CD4-positive, alpha-beta T cell treated with Interleukin-4 for 1 hour (primary cell): Measurements from ENCODE around the gene LRRC10B.

ENCODE experiments used
- DNase-seq, 2 donors: peaks; one replicate each; pipeline ENCODE4 v3.0.0-alpha.2; 2020 to 2022

The LRRC10B gene

GRCh38 chr11:61510166-61510919 lies 1.8 kb downstream of the LRRC10B start:
- DNase-seq, result no peak

GRCh38 chr11:61510974-61511373 lies 2.4 kb downstream of the LRRC10B start:
- no peak for DNase-seq

GRCh38 chr11:61511383-61511782 lies 2.8 kb downstream of the LRRC10B start:
- DNase-seq, result no peak

GRCh38 chr11:61512435-61512834 lies 3.9 kb downstream of the LRRC10B start:
- no peak for DNase-seq

GRCh38 chr11:61513143-61513765 lies 4.7 kb downstream of the LRRC10B start:
- no peak for DNase-seq

- no peak for DNase-seq
Measured at GRCh38 chr11:61514050-61514917, 5.7 kb downstream of the LRRC10B start.

- no peak for DNase-seq
Measured at GRCh38 chr11:61515686-61516085, 7.1 kb downstream of the LRRC10B start.

GRCh38 chr11:61516191-61516590 lies 7.6 kb downstream of the LRRC10B start:
- no peak for DNase-seq

GRCh38 chr11:61516675-61517572 lies 8.4 kb downstream of the LRRC10B start:
- peak; percentile 45 to 50 for DNase-seq

GRCh38 chr11:61518032-61518795 lies 9.7 kb downstream of the LRRC10B start:
- no peak for DNase-seq

GRCh38 chr11:61522881-61523280 lies 14.3 kb downstream of the LRRC10B start:
- DNase-seq, result no peak

GRCh38 chr11:61524446-61524845 lies 15.9 kb downstream of the LRRC10B start:
- no peak for DNase-seq

- no peak for DNase-seq
Measured at GRCh38 chr11:61524963-61525587, 16.5 kb downstream of the LRRC10B start.

- DNase-seq, result no peak
Measured at GRCh38 chr11:61526229-61526628, 17.7 kb downstream of the LRRC10B start.

GRCh38 chr11:61526956-61527731 lies 18.6 kb downstream of the LRRC10B start:
- DNase-seq, result no peak

GRCh38 chr11:61528114-61528513 lies 19.6 kb downstream of the LRRC10B start:
- no peak for DNase-seq

GRCh38 chr11:61529537-61530225 lies 21.1 kb downstream of the LRRC10B start:
- no peak for DNase-seq

- DNase-seq, result no peak
Measured at GRCh38 chr11:61531044-61531443, 22.5 kb downstream of the LRRC10B start.

- DNase-seq, result peak; percentile 24 to 40
Measured at GRCh38 chr11:61532134-61533038, 23.8 kb downstream of the LRRC10B start.
